ENCODE measurements around the gene KIF3C. TPM values are rescaled to one million over a fixed set of nuclear protein-coding genes. Genes with fewer than 3 reads are reported as not detected.

Gene KIF3C
- total RNA-seq, 1 experiment from 2014 or later = 41.4 TPM

DNA sequence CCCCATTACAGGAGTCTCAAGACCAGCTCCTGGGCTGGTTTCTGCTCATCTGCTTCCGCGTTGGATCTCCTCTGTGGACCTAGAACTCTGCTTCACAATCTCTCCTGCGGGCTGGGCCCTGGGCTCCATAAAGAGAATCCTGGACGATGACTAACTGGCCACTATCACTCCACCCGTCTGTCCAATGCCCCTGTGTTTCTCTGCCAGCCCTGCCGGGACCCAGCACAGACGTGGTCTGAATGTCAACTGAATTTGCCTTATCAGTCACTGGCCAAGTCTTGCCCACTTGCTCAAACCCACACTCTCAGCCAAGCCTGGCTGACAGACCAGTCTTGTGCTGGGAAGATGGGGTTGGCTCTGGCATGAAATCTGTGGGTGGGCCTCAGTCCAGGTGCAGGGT, 17.4 kb downstream of the KIF3C start:
- peak overlapping the region in 2 of 3 experiments; percentile 34 to 69; a peak in 3 of 7 replicates for H3K27ac Mint-ChIP-seq
- WGBS (ENCODE audit: extremely low coverage, insufficient read length, low lambda C conversion rate) = no CpG with 5 or more reads among the region's 7 CpGs
- Histone ChIP-seq H3K9ac (ENCODE audit: extremely low read depth, insufficient read length, low read length) (no peak overlapping the region), H2BK15ac (ENCODE audit: low read depth, low read length) (no peak overlapping the region), H2BK120ac (ENCODE audit: low read depth, low read length, poor library complexity, severe bottlenecking) (no peak overlapping the region), H3K9me3 (ENCODE audit: control insufficient read depth, low read depth, low read length) (no peaks in the 10 kb centered on the region), H3K23ac (ENCODE audit: insufficient read length, low read depth, low read length) (no peak overlapping the region), H2BK20ac (ENCODE audit: low read depth, low read length, poor library complexity, severe bottlenecking) (no peak overlapping the region), H3K4me2 (ENCODE audit: insufficient read depth, insufficient read length, low read length) (no peak overlapping the region), H3K4me1 (ENCODE audit: insufficient read depth, low read length) (no peaks in the 10 kb centered on the region), H3K56ac (ENCODE audit: insufficient read length, low read depth, low read length) (no peak overlapping the region), H2BK12ac (ENCODE audit: insufficient read length, low read depth, low read length) (no peak overlapping the region), H3K27me3 (ENCODE audit: insufficient read depth, low read length) (no peaks in the 10 kb centered on the region; the same call in 1 of the 2 replicates), H4K91ac (ENCODE audit: insufficient read length, low read depth, low read length) (no peak overlapping the region), H2BK5ac (ENCODE audit: insufficient read length, low read length) (no peak overlapping the region), H3K18ac (ENCODE audit: insufficient read length, low read depth, low read length) (no peak overlapping the region), H3T11ph (ENCODE audit: low read length) (no peak overlapping the region), H3K23me2 (ENCODE audit: insufficient read length, low read depth, low read length, poor library complexity, severe bottlenecking) (no peaks in the 10 kb centered on the region), H3K79me2 (ENCODE audit: insufficient read depth, low read length) (no peaks in the 10 kb centered on the region), H4K5ac (ENCODE audit: insufficient read length, low read depth, low read length) (no peak overlapping the region), H3K27ac (ENCODE audit: insufficient read length, low read depth, low read length) (no peak overlapping the region), H4K8ac (replicated peaks; ENCODE audit: insufficient read length, low read depth, low read length) (no peak overlapping the region), H3K79me1 (ENCODE audit: insufficient read depth, low read depth, low read length, poor library complexity, severe bottlenecking) (no peaks in the 10 kb centered on the region), H3K4ac (ENCODE audit: low read depth, low read length) (no peak overlapping the region), H4K20me1 (ENCODE audit: control insufficient read depth, insufficient read depth, insufficient read length) (no peaks in the 10 kb centered on the region), H3K14ac (ENCODE audit: insufficient read depth, low read length) (no peak overlapping the region), H2AK5ac (ENCODE audit: insufficient read length, low read length) (no peak overlapping the region), H2AFZ (ENCODE audit: low read length) (no peak overlapping the region)
- peaks cover 8 to 22% (median 16%) of the 10 kb centered on the region in 3 experiments; a peak in 5 of 7 replicates for H3K36me3 Mint-ChIP-seq (ENCODE audit: insufficient read depth in 1 of 3, low read depth in 3 of 3)
- no peak overlapping the region for H3K4me3 Mint-ChIP-seq
- H3K4me1 Mint-ChIP-seq = no peaks in the 10 kb centered on the region
- DNase-seq = no peak
- no peaks in the 10 kb centered on the region for H3K27me3 Mint-ChIP-seq (ENCODE audit: low read depth)
- H3K9me3 Mint-ChIP-seq = no peaks in the 10 kb centered on the region
- TF ChIP-seq, protein P1, sequence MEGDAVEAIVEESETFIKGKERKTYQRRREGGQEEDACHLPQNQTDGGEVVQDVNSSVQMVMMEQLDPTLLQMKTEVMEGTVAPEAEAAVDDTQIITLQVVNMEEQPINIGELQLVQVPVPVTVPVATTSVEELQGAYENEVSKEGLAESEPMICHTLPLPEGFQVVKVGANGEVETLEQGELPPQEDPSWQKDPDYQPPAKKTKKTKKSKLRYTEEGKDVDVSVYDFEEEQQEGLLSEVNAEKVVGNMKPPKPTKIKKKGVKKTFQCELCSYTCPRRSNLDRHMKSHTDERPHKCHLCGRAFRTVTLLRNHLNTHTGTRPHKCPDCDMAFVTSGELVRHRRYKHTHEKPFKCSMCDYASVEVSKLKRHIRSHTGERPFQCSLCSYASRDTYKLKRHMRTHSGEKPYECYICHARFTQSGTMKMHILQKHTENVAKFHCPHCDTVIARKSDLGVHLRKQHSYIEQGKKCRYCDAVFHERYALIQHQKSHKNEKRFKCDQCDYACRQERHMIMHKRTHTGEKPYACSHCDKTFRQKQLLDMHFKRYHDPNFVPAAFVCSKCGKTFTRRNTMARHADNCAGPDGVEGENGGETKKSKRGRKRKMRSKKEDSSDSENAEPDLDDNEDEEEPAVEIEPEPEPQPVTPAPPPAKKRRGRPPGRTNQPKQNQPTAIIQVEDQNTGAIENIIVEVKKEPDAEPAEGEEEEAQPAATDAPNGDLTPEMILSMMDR (conservative IDR thresholded peaks at IDR 0.05) = no peak
